ENCODE data around the gene CUL5.
"Not testable (repeated sequence)": the region's sequence is repeated elsewhere in the genome, so short reads cannot be mapped to it uniquely, and the experiment has no call there.

CUL5 gene

GRCh38 chr11:108003623-108004022 lies 5.1 kb upstream of the CUL5 start:
- no peak for TF ChIP-seq POLR2A (IDR thresholded peaks at IDR 0.05; ENCODE audit: low read length)
- no peak for TF ChIP-seq GATA1 (IDR thresholded peaks at IDR 0.05; ENCODE audit: low read depth, low read length)
- no peak for DNase-seq

- DNase-seq, result no peak
- no peak for TF ChIP-seq GATA1 (IDR thresholded peaks at IDR 0.05; ENCODE audit: low read depth, low read length)
- TF ChIP-seq POLR2A (IDR thresholded peaks at IDR 0.05; ENCODE audit: low read length), result no peak
These were observed 879 bp upstream of the CUL5 start for GRCh38 chr11:108007819-108008218.

- TF ChIP-seq GATA1 (IDR thresholded peaks at IDR 0.05; ENCODE audit: low read depth, low read length) (no peak), POLR2A (IDR thresholded peaks at IDR 0.05; ENCODE audit: low read length) (no peak)
- DNase-seq, result peak; percentile 55 to 66
These were observed 1.0 kb downstream of the CUL5 start for GRCh38 chr11:108009497-108010370.

GRCh38 chr11:108012139-108012725 lies 3.5 kb downstream of the CUL5 start:
- TF ChIP-seq GATA1 (IDR thresholded peaks at IDR 0.05; ENCODE audit: low read depth, low read length) (no peak), POLR2A (IDR thresholded peaks at IDR 0.05; ENCODE audit: low read length) (no peak)
- DNase-seq, result no peak

- TF ChIP-seq GATA1 (IDR thresholded peaks at IDR 0.05; ENCODE audit: low read depth, low read length), result no peak
- TF ChIP-seq POLR2A (IDR thresholded peaks at IDR 0.05; ENCODE audit: low read length), result no peak
- DNase-seq, result no peak
These were observed 7.9 kb downstream of the CUL5 start for GRCh38 chr11:108016647-108017046.

GRCh38 chr11:108018708-108019107 lies 10.0 kb downstream of the CUL5 start:
- DNase-seq, result no peak
- TF ChIP-seq GATA1 (IDR thresholded peaks at IDR 0.05; ENCODE audit: low read depth, low read length) (no peak), POLR2A (IDR thresholded peaks at IDR 0.05; ENCODE audit: low read length) (no peak)

- DNase-seq, result peak; percentile 32 to 59
These were observed 11.3 kb downstream of the CUL5 start for GRCh38 chr11:108019870-108020540.

GRCh38 chr11:108025387-108026080 lies 16.8 kb downstream of the CUL5 start:
- DNase-seq, result no peak
- no peak for TF ChIP-seq POLR2A (IDR thresholded peaks at IDR 0.05; ENCODE audit: low read length)

More at GRCh38 chr11:108019870-108020540, 11.3 kb downstream of the CUL5 start:
- no peak for TF ChIP-seq POLR2A (IDR thresholded peaks at IDR 0.05; ENCODE audit: low read length)
- no peak for TF ChIP-seq GATA1 (IDR thresholded peaks at IDR 0.05; ENCODE audit: low read depth, low read length)

GRCh38 chr11:108027057-108027456 lies 18.4 kb downstream of the CUL5 start:
- TF ChIP-seq POLR2A (IDR thresholded peaks at IDR 0.05; ENCODE audit: low read length), result no peak
- TF ChIP-seq GATA1 (IDR thresholded peaks at IDR 0.05; ENCODE audit: low read depth, low read length), result no peak

GRCh38 chr11:108028822-108029441 lies 20.2 kb downstream of the CUL5 start:
- not testable (repeated sequence) for DNase-seq

More at GRCh38 chr11:108027057-108027456, 18.4 kb downstream of the CUL5 start:
- DNase-seq, result peak; percentile 48 to 49

GRCh38 chr11:108031604-108032003 lies 22.9 kb downstream of the CUL5 start:
- not testable (repeated sequence) for DNase-seq

- no peak for DNase-seq
- TF ChIP-seq POLR2A (IDR thresholded peaks at IDR 0.05; ENCODE audit: low read length) (no peak), GATA1 (IDR thresholded peaks at IDR 0.05; ENCODE audit: low read depth, low read length) (no peak)
These were observed 24.1 kb downstream of the CUL5 start for GRCh38 chr11:108032800-108033199.

GRCh38 chr11:108034034-108034433 lies 25.3 kb downstream of the CUL5 start:
- DNase-seq, result no peak
- TF ChIP-seq POLR2A (IDR thresholded peaks at IDR 0.05; ENCODE audit: low read length), result no peak
- no peak for TF ChIP-seq GATA1 (IDR thresholded peaks at IDR 0.05; ENCODE audit: low read depth, low read length)

GRCh38 chr11:108034952-108035351 lies 26.3 kb downstream of the CUL5 start:
- no peak for TF ChIP-seq POLR2A (IDR thresholded peaks at IDR 0.05; ENCODE audit: low read length)
- no peak for TF ChIP-seq GATA1 (IDR thresholded peaks at IDR 0.05; ENCODE audit: low read depth, low read length)
- no peak for DNase-seq
